Measurements from ENCODE around the gene ATG101. TPM values are rescaled to one million over a fixed set of nuclear protein-coding genes. Genes with fewer than 3 reads are reported as not detected.

Gene ATG101
- polyA plus RNA-seq, 1 donor (not counting 4 experiments of a cell fraction or from before 2014, with no cell fraction given), result 62.7 TPM

GRCh38 chr12:52082026-52082668, 12.4 kb downstream of the ATG101 start:
- Histone ChIP-seq H3K4me3 (ENCODE audit: control insufficient read depth in 2 of 3, extremely low read depth in 1 of 3, insufficient read depth in 2 of 3, low read depth in 1 of 3, low read length in 3 of 3) (no peak overlapping the region), H3K4me2 (ENCODE audit: control insufficient read depth, extremely low read depth, insufficient read depth, low read depth, low read length) (no peak overlapping the region), H2AFZ (ENCODE audit: control insufficient read depth, low read length) (no peak overlapping the region), H4K20me1 (ENCODE audit: control insufficient read depth, extremely low read depth, insufficient read depth, low read length) (peaks cover 7% of the 10 kb centered on the region), H3K79me2 (ENCODE audit: control insufficient read depth, insufficient read depth, low read length) (peaks cover 3% of the 10 kb centered on the region), H3K9ac (ENCODE audit: control insufficient read depth, extremely low read depth, insufficient read depth, low read length) (no peak overlapping the region), H3K36me3 (ENCODE audit: control insufficient read depth in 2 of 2, extremely low read depth in 1 of 2, insufficient read depth in 2 of 2, low read length in 2 of 2) (peaks cover 1 to 2% of the 10 kb centered on the region in 2 experiments), H3K9me1 (ENCODE audit: control insufficient read depth, extremely low read depth, insufficient read depth, low read length) (no peaks in the 10 kb centered on the region), H3K4me1 (ENCODE audit: control insufficient read depth, extremely low read depth, insufficient read depth, low read length) (no peaks in the 10 kb centered on the region), H3K27ac (ENCODE audit: control insufficient read depth, insufficient read depth, low read length) (no peak overlapping the region), H3K9me3 (ENCODE audit: control insufficient read depth, low read depth, low read length) (no peaks in the 10 kb centered on the region), H3K27me3 (ENCODE audit: control insufficient read depth, extremely low read depth, insufficient read depth, low read length) (peaks cover 10% of the 10 kb centered on the region)
- dilution Hi-C loops (cut with MboI; ENCODE audit: extremely low pct_ligation_motif_present, low sequenced_read_pairs), result no loop called here
- DNase-seq (ENCODE audit: low read depth, low spot score), result no peak
- TF ChIP-seq EZH2 (IDR thresholded peaks at IDR 0.05; ENCODE audit: low read length), result no peak
- TF ChIP-seq, protein P1, sequence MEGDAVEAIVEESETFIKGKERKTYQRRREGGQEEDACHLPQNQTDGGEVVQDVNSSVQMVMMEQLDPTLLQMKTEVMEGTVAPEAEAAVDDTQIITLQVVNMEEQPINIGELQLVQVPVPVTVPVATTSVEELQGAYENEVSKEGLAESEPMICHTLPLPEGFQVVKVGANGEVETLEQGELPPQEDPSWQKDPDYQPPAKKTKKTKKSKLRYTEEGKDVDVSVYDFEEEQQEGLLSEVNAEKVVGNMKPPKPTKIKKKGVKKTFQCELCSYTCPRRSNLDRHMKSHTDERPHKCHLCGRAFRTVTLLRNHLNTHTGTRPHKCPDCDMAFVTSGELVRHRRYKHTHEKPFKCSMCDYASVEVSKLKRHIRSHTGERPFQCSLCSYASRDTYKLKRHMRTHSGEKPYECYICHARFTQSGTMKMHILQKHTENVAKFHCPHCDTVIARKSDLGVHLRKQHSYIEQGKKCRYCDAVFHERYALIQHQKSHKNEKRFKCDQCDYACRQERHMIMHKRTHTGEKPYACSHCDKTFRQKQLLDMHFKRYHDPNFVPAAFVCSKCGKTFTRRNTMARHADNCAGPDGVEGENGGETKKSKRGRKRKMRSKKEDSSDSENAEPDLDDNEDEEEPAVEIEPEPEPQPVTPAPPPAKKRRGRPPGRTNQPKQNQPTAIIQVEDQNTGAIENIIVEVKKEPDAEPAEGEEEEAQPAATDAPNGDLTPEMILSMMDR (optimal IDR thresholded peaks at IDR 0.05 in 1 of 3, IDR thresholded peaks at IDR 0.05 in 1 of 3, conservative IDR thresholded peaks at IDR 0.05 in 1 of 3; ENCODE audit: extremely low read depth in 1 of 3, insufficient read depth in 2 of 3, low read length in 3 of 3), result no peak
- FAIRE-seq, result no peak

DNA sequence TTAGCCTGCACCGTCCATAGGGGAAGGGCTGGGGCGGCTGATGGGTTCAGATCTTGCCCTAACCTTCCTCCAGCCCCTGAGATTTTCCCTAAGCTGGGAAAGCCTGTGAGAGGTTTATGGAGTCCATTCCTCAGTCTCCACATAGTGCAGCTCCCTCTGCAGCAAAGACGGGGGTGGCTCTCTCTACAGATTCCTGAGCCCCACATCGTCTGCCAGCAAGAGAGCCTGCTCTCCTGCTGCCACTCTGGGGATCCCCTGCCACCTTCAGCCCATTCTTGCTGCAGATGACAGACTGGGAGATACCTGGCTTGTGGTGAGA, 12.8 kb downstream of the ATG101 start:
- Histone ChIP-seq H3K9ac (ENCODE audit: control insufficient read depth, extremely low read depth, insufficient read depth, low read length) (no peak overlapping the region), H3K4me3 (ENCODE audit: control insufficient read depth in 2 of 3, extremely low read depth in 1 of 3, insufficient read depth in 2 of 3, low read depth in 1 of 3, low read length in 3 of 3) (no peak overlapping the region), H3K9me3 (ENCODE audit: control insufficient read depth, low read depth, low read length) (no peaks in the 10 kb centered on the region), H4K20me1 (ENCODE audit: control insufficient read depth, extremely low read depth, insufficient read depth, low read length) (peaks cover 7% of the 10 kb centered on the region), H3K4me2 (ENCODE audit: control insufficient read depth, extremely low read depth, insufficient read depth, low read depth, low read length) (no peak overlapping the region), H3K36me3 (ENCODE audit: control insufficient read depth in 2 of 2, extremely low read depth in 1 of 2, insufficient read depth in 2 of 2, low read length in 2 of 2) (peaks cover 0 to 1% of the 10 kb centered on the region in 2 experiments), H3K9me1 (ENCODE audit: control insufficient read depth, extremely low read depth, insufficient read depth, low read length) (no peaks in the 10 kb centered on the region), H3K4me1 (ENCODE audit: control insufficient read depth, extremely low read depth, insufficient read depth, low read length) (no peaks in the 10 kb centered on the region), H3K27ac (ENCODE audit: control insufficient read depth, insufficient read depth, low read length) (no peak overlapping the region), H3K27me3 (ENCODE audit: control insufficient read depth, extremely low read depth, insufficient read depth, low read length) (peaks cover 13% of the 10 kb centered on the region), H2AFZ (ENCODE audit: control insufficient read depth, low read length) (no peak overlapping the region), H3K79me2 (ENCODE audit: control insufficient read depth, insufficient read depth, low read length) (peaks cover 3% of the 10 kb centered on the region)
- TF ChIP-seq, protein P1 (optimal IDR thresholded peaks at IDR 0.05 in 1 of 3, IDR thresholded peaks at IDR 0.05 in 1 of 3, conservative IDR thresholded peaks at IDR 0.05 in 1 of 3; ENCODE audit: extremely low read depth in 1 of 3, insufficient read depth in 2 of 3, low read length in 3 of 3), result no peak
- no peak for TF ChIP-seq EZH2 (IDR thresholded peaks at IDR 0.05; ENCODE audit: low read length)
- FAIRE-seq (no peak), DNase-seq (ENCODE audit: low read depth, low spot score) (no peak)
- dilution Hi-C loops (cut with MboI; ENCODE audit: extremely low pct_ligation_motif_present, low sequenced_read_pairs), result no loop called here
